Measurements from ENCODE around the gene KCNE1.

The KCNE1 gene

DNA sequence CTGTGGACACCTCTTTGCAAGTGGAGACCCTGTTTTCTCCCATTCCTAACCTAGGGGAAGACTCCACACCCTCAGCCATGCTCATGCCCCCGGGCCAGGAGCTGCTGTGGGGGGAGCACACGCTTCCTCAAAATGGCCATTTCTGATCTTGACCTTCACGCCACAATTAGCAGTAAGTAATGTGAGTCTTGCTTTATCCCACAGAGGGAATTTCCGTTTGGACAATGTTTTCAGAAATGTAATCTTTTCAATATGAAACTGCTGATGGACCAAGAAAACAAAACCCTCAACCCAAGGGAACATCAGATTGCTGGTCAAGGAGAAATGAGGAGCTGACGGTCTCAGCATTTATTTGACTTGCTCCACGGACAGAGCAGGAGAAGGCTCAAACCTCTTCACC lies 8.3 kb upstream of the KCNE1 start:
- TF ChIP-seq, protein P1, sequence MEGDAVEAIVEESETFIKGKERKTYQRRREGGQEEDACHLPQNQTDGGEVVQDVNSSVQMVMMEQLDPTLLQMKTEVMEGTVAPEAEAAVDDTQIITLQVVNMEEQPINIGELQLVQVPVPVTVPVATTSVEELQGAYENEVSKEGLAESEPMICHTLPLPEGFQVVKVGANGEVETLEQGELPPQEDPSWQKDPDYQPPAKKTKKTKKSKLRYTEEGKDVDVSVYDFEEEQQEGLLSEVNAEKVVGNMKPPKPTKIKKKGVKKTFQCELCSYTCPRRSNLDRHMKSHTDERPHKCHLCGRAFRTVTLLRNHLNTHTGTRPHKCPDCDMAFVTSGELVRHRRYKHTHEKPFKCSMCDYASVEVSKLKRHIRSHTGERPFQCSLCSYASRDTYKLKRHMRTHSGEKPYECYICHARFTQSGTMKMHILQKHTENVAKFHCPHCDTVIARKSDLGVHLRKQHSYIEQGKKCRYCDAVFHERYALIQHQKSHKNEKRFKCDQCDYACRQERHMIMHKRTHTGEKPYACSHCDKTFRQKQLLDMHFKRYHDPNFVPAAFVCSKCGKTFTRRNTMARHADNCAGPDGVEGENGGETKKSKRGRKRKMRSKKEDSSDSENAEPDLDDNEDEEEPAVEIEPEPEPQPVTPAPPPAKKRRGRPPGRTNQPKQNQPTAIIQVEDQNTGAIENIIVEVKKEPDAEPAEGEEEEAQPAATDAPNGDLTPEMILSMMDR (IDR thresholded peaks at IDR 0.05; ENCODE audit: low read length, missing control alignments) = no peak
- no peak for DNase-seq (ENCODE audit: low read depth)
- no peak overlapping the region for H3K4me3 ChIP-seq (replicated peaks; ENCODE audit: low read depth, low read length)

DNA sequence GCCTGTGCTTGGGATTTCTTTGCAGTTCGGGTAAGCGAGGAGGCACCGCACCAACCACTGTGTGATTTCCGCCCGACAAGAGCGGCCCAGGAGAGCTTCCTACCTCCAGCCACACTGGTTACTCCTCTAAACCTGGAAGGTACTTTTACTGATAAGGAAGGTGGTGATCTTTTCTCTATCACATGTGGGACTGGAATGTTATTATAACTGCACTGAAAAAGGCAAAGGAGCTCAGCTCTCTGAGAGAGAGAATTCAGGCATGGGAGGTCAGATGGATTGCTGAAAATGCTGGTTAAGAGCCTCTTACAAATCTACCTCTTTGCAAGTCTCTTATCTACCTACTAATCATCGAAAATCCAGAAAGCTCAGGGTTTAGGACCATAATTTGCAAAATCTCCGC lies 7.7 kb upstream of the KCNE1 start:
- DNase-seq (ENCODE audit: low read depth) = no peak
- no peak overlapping the region for H3K4me3 ChIP-seq (replicated peaks; ENCODE audit: low read depth, low read length)
- TF ChIP-seq, protein P1 (IDR thresholded peaks at IDR 0.05; ENCODE audit: low read length, missing control alignments) = no peak

DNA sequence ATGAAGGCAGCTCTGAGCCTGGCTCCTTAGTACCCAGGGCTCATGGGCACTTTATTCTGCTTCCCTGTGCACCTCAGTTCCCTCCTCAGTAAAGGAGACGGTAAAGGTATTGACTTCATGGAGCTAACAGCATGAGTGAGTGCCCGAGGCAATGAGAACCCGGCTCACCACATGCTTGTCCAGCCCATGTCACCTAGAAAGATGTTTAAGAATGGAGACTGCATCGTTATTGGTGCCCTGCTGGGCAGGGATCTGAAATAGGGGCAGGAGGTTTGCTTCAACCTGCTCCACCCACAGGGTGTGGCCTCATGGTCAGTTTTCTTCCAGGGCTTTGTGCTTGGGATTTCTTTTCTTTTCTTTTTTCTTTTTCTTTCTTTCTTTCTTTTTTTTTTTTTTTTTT lies 7.0 kb upstream of the KCNE1 start:
- no peak for DNase-seq (ENCODE audit: low read depth)

DNA sequence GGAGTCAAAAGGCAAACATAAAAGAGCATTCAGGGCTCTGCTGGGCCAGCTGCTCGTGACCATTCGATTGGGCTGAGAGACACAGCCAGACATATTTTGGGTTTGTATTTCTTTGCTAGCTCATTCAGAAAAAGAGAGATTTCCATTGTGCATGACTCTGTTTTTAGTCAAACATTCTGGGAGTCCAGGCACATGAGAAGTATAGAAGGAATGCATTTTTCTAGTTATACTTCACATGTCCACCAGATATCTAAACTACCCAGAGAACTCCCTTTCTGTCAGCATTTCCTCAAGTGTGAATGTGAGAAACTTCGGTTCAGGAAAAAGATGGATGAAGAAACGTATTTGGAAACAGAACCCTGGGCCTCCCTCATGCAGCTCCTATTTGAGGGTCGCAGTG lies 6.3 kb upstream of the KCNE1 start:
- no peak overlapping the region for H3K4me3 ChIP-seq (replicated peaks; ENCODE audit: low read depth, low read length)
- no peak for DNase-seq (ENCODE audit: low read depth)
- TF ChIP-seq, protein P1 (IDR thresholded peaks at IDR 0.05; ENCODE audit: low read length, missing control alignments) = no peak

More for the DNA sequence above, 7.0 kb upstream of the KCNE1 start:
- TF ChIP-seq, protein P1 (IDR thresholded peaks at IDR 0.05; ENCODE audit: low read length, missing control alignments) = no peak
- no peak overlapping the region for H3K4me3 ChIP-seq (replicated peaks; ENCODE audit: low read depth, low read length)

DNA sequence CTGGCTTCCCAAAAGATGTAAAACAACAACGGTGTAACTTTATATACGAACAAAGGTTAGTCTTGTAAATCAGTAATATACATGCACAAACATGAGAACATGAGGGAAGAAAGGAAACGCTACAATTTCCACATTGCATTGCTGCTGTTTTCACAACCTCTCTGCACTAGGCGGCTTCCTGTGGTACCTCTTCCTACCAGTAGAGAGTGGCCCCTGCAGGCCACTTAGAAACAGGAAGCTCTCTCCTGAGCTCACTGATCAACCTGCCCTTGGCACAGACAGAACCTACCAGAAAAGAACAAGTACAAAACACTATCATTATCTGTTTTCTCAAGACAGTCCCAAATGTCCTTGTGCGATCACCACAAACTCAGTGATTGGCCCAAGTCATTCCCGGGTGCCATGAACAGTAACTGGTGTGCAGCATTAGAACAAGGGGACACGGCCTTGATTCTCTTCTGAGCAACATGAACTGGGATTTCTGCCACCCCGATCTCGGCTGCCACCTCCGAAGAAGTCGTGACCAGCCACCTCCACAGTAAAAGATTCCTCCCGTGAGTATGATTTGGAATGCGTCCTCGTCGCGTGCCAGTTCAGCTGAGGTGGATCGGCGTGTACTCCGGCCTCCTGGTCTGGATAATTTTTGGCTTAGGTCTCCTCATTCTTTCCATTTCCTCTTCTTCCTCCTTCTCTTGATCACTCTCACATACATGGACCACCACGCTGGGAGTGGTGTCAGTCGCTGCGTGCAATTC lies 5.7 kb upstream of the KCNE1 start:
- no peak overlapping the region for H3K4me3 ChIP-seq (replicated peaks; ENCODE audit: low read depth, low read length)
- TF ChIP-seq, protein P1 (IDR thresholded peaks at IDR 0.05; ENCODE audit: low read length, missing control alignments) = peak; percentile 11
- no peak for DNase-seq (ENCODE audit: low read depth)

DNA sequence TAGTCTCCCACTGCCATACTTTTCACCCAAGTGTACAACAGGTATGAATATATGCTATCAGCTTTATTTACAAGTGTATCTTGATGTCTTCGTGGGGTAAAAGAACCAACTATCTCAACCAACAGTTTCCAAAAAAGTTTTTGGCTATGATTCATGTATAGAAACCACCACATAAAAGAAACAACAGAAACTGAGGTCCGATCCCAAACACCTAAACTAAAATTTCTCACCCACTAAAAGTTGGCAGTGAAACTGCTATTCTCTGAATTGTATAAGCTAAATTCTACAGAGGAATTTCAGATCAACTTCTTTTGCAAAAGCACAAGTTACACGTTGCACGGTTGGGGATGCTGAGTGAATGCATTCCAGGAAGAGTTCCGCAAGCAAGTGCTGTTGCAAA lies 5.0 kb upstream of the KCNE1 start:
- no peak for DNase-seq (ENCODE audit: low read depth)
- no peak overlapping the region for H3K4me3 ChIP-seq (replicated peaks; ENCODE audit: low read depth, low read length)
- TF ChIP-seq, protein P1 (IDR thresholded peaks at IDR 0.05; ENCODE audit: low read length, missing control alignments) = no peak

DNA sequence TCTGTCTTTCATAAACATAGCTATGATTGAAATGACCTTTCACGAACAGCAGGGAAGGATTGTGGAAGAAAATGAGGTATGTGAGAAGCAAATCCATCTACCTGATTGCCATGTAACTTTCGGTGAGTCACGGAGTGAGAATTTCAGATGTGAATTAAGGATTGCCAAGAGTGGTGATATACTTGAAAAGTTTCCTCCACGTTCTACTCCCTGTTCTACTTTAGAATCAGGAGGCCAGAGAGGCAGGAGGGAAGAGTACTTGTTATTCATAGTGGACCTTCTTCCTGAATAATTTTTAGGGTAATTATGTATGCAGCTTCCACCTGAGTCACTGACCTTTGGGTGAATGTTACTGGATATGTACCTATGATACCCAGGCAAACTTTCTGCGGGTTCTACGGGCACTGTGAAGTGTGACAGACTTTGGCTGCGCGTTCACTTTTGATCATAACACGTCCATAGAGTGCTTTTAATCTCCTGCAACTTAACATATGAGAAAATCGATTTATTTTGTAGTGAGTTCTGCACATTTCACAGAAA lies 2.6 kb upstream of the KCNE1 start:
- no peak overlapping the region for H3K4me3 ChIP-seq (replicated peaks; ENCODE audit: low read depth, low read length)
- DNase-seq (ENCODE audit: low read depth) = no peak
- TF ChIP-seq, protein P1 (IDR thresholded peaks at IDR 0.05; ENCODE audit: low read length, missing control alignments) = no peak
